ENCODE results near the gene WWOX. TPM values are rescaled to one million over a fixed set of nuclear protein-coding genes. Genes with fewer than 3 reads are reported as not detected.

WWOX gene
- total and polyA plus RNA-seq, 2 of the 13 experiments (the other 11 are each of a cell fraction or from before 2014, with no cell fraction given) = 9.1 to 37.4 TPM

GRCh38 chr16:78485917-78486257 lies 386.4 kb downstream of the WWOX start (continued):
- TF ChIP-seq TOPORS (CRISPR knock-in tag; IDR thresholded peaks at IDR 0.05) (no peak), ATM (IDR thresholded peaks at IDR 0.05; ENCODE audit: borderline replicate concordance) (no peak), ZSCAN12 (CRISPR knock-in tag; IDR thresholded peaks at IDR 0.05) (no peak), ZNF143 (CRISPR knock-in tag; IDR thresholded peaks at IDR 0.05) (no peak), U2AF1 (optimal IDR thresholded peaks at IDR 0.05; ENCODE audit: low read depth, low read length) (no peak), ELF4 (CRISPR knock-in tag; IDR thresholded peaks at IDR 0.05; ENCODE audit: borderline replicate concordance) (no peak), HIC2 (CRISPR knock-in tag; IDR thresholded peaks at IDR 0.05; ENCODE audit: low read depth) (no peak), ZNF543 (CRISPR knock-in tag; IDR thresholded peaks at IDR 0.05) (no peak), TFE3 (CRISPR knock-in tag; IDR thresholded peaks at IDR 0.05) (no peak), AFF4 (CRISPR knock-in tag; IDR thresholded peaks at IDR 0.05) (no peak; the same call in 1 of the 2 replicates), HDAC2 (CRISPR knock-in tag; IDR thresholded peaks at IDR 0.05) (no peak), TSC22D2 (CRISPR knock-in tag; IDR thresholded peaks at IDR 0.05; ENCODE audit: borderline replicate concordance) (0 out of 2 replicates have a peak, but pooled peaks have one; percentile 5), KMT2B (CRISPR knock-in tag; IDR thresholded peaks at IDR 0.05) (no peak), ZFP36L2 (CRISPR knock-in tag; IDR thresholded peaks at IDR 0.05) (no peak), ZSCAN30 (CRISPR knock-in tag; IDR thresholded peaks at IDR 0.05) (no peak), MYC (CRISPR knock-in tag; IDR thresholded peaks at IDR 0.05; ENCODE audit: borderline replicate concordance) (no peak), IRX3 (CRISPR knock-in tag; IDR thresholded peaks at IDR 0.05; ENCODE audit: borderline replicate concordance, low read depth) (no peak)
- TF ChIP-seq, protein P1, sequence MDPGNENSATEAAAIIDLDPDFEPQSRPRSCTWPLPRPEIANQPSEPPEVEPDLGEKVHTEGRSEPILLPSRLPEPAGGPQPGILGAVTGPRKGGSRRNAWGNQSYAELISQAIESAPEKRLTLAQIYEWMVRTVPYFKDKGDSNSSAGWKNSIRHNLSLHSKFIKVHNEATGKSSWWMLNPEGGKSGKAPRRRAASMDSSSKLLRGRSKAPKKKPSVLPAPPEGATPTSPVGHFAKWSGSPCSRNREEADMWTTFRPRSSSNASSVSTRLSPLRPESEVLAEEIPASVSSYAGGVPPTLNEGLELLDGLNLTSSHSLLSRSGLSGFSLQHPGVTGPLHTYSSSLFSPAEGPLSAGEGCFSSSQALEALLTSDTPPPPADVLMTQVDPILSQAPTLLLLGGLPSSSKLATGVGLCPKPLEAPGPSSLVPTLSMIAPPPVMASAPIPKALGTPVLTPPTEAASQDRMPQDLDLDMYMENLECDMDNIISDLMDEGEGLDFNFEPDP (CRISPR knock-in tag; conservative IDR thresholded peaks at IDR 0.05) = 0 out of 2 replicates have a peak, but pooled peaks have one; percentile 27
- TF ChIP-seq, protein P2, sequence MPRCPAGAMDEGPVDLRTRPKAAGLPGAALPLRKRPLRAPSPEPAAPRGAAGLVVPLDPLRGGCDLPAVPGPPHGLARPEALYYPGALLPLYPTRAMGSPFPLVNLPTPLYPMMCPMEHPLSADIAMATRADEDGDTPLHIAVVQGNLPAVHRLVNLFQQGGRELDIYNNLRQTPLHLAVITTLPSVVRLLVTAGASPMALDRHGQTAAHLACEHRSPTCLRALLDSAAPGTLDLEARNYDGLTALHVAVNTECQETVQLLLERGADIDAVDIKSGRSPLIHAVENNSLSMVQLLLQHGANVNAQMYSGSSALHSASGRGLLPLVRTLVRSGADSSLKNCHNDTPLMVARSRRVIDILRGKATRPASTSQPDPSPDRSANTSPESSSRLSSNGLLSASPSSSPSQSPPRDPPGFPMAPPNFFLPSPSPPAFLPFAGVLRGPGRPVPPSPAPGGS (CRISPR knock-in tag; IDR thresholded peaks at IDR 0.05) = no peak
- TF ChIP-seq, protein P3, sequence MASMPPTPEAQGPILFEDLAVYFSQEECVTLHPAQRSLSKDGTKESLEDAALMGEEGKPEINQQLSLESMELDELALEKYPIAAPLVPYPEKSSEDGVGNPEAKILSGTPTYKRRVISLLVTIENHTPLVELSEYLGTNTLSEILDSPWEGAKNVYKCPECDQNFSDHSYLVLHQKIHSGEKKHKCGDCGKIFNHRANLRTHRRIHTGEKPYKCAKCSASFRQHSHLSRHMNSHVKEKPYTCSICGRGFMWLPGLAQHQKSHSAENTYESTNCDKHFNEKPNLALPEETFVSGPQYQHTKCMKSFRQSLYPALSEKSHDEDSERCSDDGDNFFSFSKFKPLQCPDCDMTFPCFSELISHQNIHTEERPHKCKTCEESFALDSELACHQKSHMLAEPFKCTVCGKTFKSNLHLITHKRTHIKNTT (CRISPR knock-in tag; IDR thresholded peaks at IDR 0.05) = no peak
